GM12878 (cell line): ENCODE results near the gene TRAFD1. TPM values are rescaled to one million over a fixed set of nuclear protein-coding genes. Genes with fewer than 3 reads are reported as not detected.

Experiments used
- ATAC-seq: fragments of 200-7000 bp; cut with Tn5 transposase; 3 replicates; pipeline ENCODE4 v1.9.1; 2020; ENCODE audit warnings: mild to moderate bottlenecking, moderate library complexity
- BruUV-seq: library from RNA; stranded (reverse); fragments of 400-500 nt; replicated peaks from 2 replicates; lab custom pipeline; 2021; lab: Mats Ljungman, UMichigan
- CTCF ChIA-PET: fragments of 300-600 bp; sonication (Branson Sonifier 250); formaldehyde crosslinking; extraction: SDS; loops from one replicate; lab custom pipeline; 2021; ENCODE audit warnings: inconsistent platforms; lab: Yijun Ruan, JAX
- POLR2A ChIA-PET: fragments of 350-600 bp; formaldehyde crosslinking; extraction: SDS; loops from one replicate; lab custom pipeline; 2021; ENCODE audit warnings: inconsistent platforms; lab: Charles Lee
- RAD21 ChIA-PET: fragments of 300-600 bp; sonication (Branson Sonifier 250); formaldehyde crosslinking; loops from one replicate; lab custom pipeline; 2023; ENCODE audit warnings: antibody characterized with exemption; ENCODE audit not compliant: unreplicated experiment; lab: Charles Lee
- SMC1A ChIA-PET: fragments of 300-600 bp; sonication (Branson Sonifier 250); formaldehyde crosslinking; loops from one replicate; lab custom pipeline; 2023; ENCODE audit not compliant: unreplicated experiment, uncharacterized antibody; lab: Charles Lee
- DNase-seq: peaks from one replicate; pipeline ENCODE4 v3.0.0-alpha.2; 2011; ENCODE audit warnings: low read depth, low spot score
- FAIRE-seq: peaks from 3 replicates; lab custom pipeline; 2011; peaks lifted over from hg19 to GRCh38; lab: Jason Lieb, UNC
- H2AFZ ChIP-seq: 2 replicates; pipeline ENCODE4 v1.6.0; 2011; ENCODE audit warnings: low read depth, low read length, control low read depth; ENCODE audit not compliant: control insufficient read depth
- H3K27ac ChIP-seq: 2 replicates; pipeline ENCODE4 v1.5.1; 2011; ENCODE audit warnings: control low read depth; ENCODE audit not compliant: control insufficient read depth, insufficient read depth
- H3K27me3 ChIP-seq, 2 experiments: replicated peaks in 1 of 2; 2 replicates each; pipeline versions ENCODE4 v1.6.0 to v1.6.1; 2011; ENCODE audit warnings: low read length in 1 of 2; ENCODE audit not compliant: control insufficient read depth in 2 of 2, insufficient read depth in 2 of 2
- H3K36me3 ChIP-seq, 2 experiments: 2 replicates each; pipeline ENCODE4 v1.5.1; 2011; ENCODE audit warnings: low read length in 1 of 2; ENCODE audit not compliant: control insufficient read depth in 2 of 2, insufficient read depth in 2 of 2
- H3K4me1 ChIP-seq: 2 replicates; pipeline ENCODE4 v1.6.1; 2011; ENCODE audit warnings: mild to moderate bottlenecking, low read length, moderate library complexity, mixed read lengths; ENCODE audit not compliant: control insufficient read depth, insufficient read depth
- H3K4me2 ChIP-seq: 2 replicates; pipeline ENCODE4 v1.6.0; 2011; ENCODE audit warnings: control low read depth; ENCODE audit not compliant: control insufficient read depth, insufficient read depth
- H3K4me3 ChIP-seq: fragments of 200-600 bp; sonication (generic); 2 replicates; pipeline ENCODE4 v1.5.1; 2016
- H3K79me2 ChIP-seq: 2 replicates; pipeline ENCODE4 v1.6.0; 2011; ENCODE audit warnings: low read length; ENCODE audit not compliant: control insufficient read depth, insufficient read depth
- H3K9ac ChIP-seq: 2 replicates; pipeline ENCODE4 v1.8.0; 2011; ENCODE audit warnings: low read length, control low read depth, mixed read lengths; ENCODE audit not compliant: control insufficient read depth, insufficient read depth
- H3K9me3 ChIP-seq: replicated peaks from 3 replicates; pipeline ENCODE4 v1.5.1; 2011; ENCODE audit warnings: mild to moderate bottlenecking, low read length; ENCODE audit not compliant: control insufficient read depth, insufficient read depth
- H4K20me1 ChIP-seq: 2 replicates; pipeline ENCODE4 v1.6.0; 2011; ENCODE audit not compliant: control insufficient read depth, insufficient read depth
- BCL11A ChIP-seq: IDR thresholded peaks from 2 replicates; pipeline ENCODE4 v1.6.1; 2011; ENCODE audit warnings: low read depth, low read length
- BCL3 ChIP-seq: IDR thresholded peaks from 2 replicates; pipeline ENCODE4 v1.6.1; 2011; ENCODE audit warnings: borderline replicate concordance, low read depth, mild to moderate bottlenecking, moderate library complexity, low read length; ENCODE audit not compliant: insufficient read depth, poor library complexity, severe bottlenecking
- BRCA1 ChIP-seq: IDR thresholded peaks from 2 replicates; pipeline ENCODE4 v1.6.1; 2011; ENCODE audit warnings: low read depth, low read length, improper control_type of control experiment
- DPF2 ChIP-seq: fragments of 450-650 bp; IDR thresholded peaks from 2 replicates; pipeline ENCODE4 v1.6.1; 2017; ENCODE audit warnings: mild to moderate bottlenecking
- EGR1 ChIP-seq, 2 experiments: IDR thresholded peaks; 1 replicate in 1 of 2; 2 replicates in 1 of 2; pipeline ENCODE4 v1.6.1; 2011 to 2012; ENCODE audit warnings: low read depth in 2 of 2, low read length in 2 of 2, borderline replicate concordance in 1 of 2, mild to moderate bottlenecking in 1 of 2, moderate library complexity in 1 of 2
- EP300 ChIP-seq, 2 experiments: fragments of 150-350 bp in 1 of 2; IDR thresholded peaks; 2 replicates each; pipeline ENCODE4 v1.6.1; 2011 to 2012; ENCODE audit warnings: low read depth in 2 of 2, low read length in 2 of 2, borderline replicate concordance in 1 of 2, improper control_type of control experiment in 1 of 2, inconsistent platforms in 1 of 2; ENCODE audit not compliant: control insufficient read depth in 1 of 2
- NR2F1 ChIP-seq: fragments of 450-650 bp; conservative IDR thresholded peaks from 2 replicates; pipeline ENCODE4 v1.6.1; 2017; ENCODE audit warnings: mild to moderate bottlenecking
- PAX5 ChIP-seq: IDR thresholded peaks from 2 replicates; pipeline ENCODE4 v1.6.1; 2011; ENCODE audit warnings: low read depth, low read length, borderline replicate concordance
- PAX8 ChIP-seq: fragments of 450-650 bp; IDR thresholded peaks from 2 replicates; pipeline ENCODE4 v1.6.1; 2017; ENCODE audit warnings: mild to moderate bottlenecking, moderate library complexity
- RBBP5 ChIP-seq: fragments of 200-600 bp; sonication (generic); conservative IDR thresholded peaks from 2 replicates; pipeline ENCODE4 v1.6.1; 2016
- RELB ChIP-seq: fragments of 450-650 bp; IDR thresholded peaks from 2 replicates; pipeline ENCODE4 v1.6.1; 2017; ENCODE audit warnings: low read depth, mild to moderate bottlenecking, moderate library complexity
- RUNX3 ChIP-seq: IDR thresholded peaks from 2 replicates; pipeline ENCODE4 v1.6.1; 2012; ENCODE audit warnings: low read length, inconsistent platforms
- TAF1 ChIP-seq: IDR thresholded peaks from 2 replicates; pipeline ENCODE4 v1.6.1; 2011; ENCODE audit warnings: mild to moderate bottlenecking, low read depth, low read length, borderline replicate concordance
- TCF3 ChIP-seq: IDR thresholded peaks from 2 replicates; pipeline ENCODE4 v1.6.1; 2012; ENCODE audit warnings: low read depth, mild to moderate bottlenecking, low read length, borderline replicate concordance; ENCODE audit not compliant: insufficient read depth
- ZNF207 ChIP-seq: fragments of 450-650 bp; IDR thresholded peaks from 2 replicates; pipeline ENCODE4 v1.6.1; 2014; ENCODE audit warnings: antibody characterized with exemption, mild to moderate bottlenecking, borderline replicate concordance
- ZNF24 ChIP-seq: fragments of 450-650 bp; IDR thresholded peaks from 2 replicates; pipeline ENCODE4 v1.6.1; 2017; ENCODE audit warnings: antibody characterized with exemption, mild to moderate bottlenecking
- WGBS: methylation state at CpG from one replicate; pipeline ENCODE4 v1.1.6; 2016; ENCODE audit warnings: low lambda C conversion rate; ENCODE audit not compliant: insufficient replicate concordance, insufficient coverage; ENCODE audit errors: missing lambda C conversion rate; 5-methylcytosine and 5-hydroxymethylcytosine counted together
- in situ Hi-C: fragments of 300-500 bp; cut with MboI; formaldehyde crosslinking; loops from 9 replicates; pipeline ENCODE4 v1.14.3; 2018; ENCODE audit warnings: mixed read lengths
- intact Hi-C: fragments of 100-400 bp; cut with micrococcal nuclease; formaldehyde crosslinking; loops from one replicate; pipeline ENCODE4 v1.14.2; 2022; ENCODE audit not compliant: unreplicated experiment
- polyA plus RNA-seq, 11 experiments: library from polyadenylated mRNA; depleted of rRNA in 4 of 11; unstranded in 6 of 11; stranded (reverse) in 5 of 11; fragments of >200 nt; fragmentation: Nextera tagmentation in 4 of 11; fragmentation: Illumina TruSeq in 1 of 11; extraction: Ambion mirVana in 4 of 11; extraction: Trizol in 1 of 11; gene quantifications; 1 replicate in 1 of 11; 2 replicates in 10 of 11; pipeline versions ENCODE4 v1.2.1 to v1.2.3, GENCODE V29; 2011 to 2016; ENCODE audit warnings: inconsistent platforms in 2 of 11, missing spikeins in 2 of 11, low read depth in 1 of 11
- total RNA-seq, 4 experiments: library from RNA; depleted of rRNA in 3 of 4; stranded (reverse); fragments of >200 nt in 3 of 4; fragmentation: Illumina TruSeq in 1 of 4; extraction: Trizol in 1 of 4; gene quantifications; 2 replicates each; pipeline versions ENCODE4 v1.2.1 to v1.2.3, GENCODE V29; 2013 to 2021

TRAFD1 gene
- total and polyA plus RNA-seq, 10 of the 15 experiments (the other 5 are each of a cell fraction or from before 2014, with no cell fraction given) = 37.2 to 55.5 (median 46.2) TPM

- Histone ChIP-seq H3K4me3 (0 out of 2 replicates have a peak overlapping the region, but pooled peaks have one; percentile 1), H3K4me2 (peak overlapping the region; percentile 30; the same call in 1 of the 2 replicates), H3K9me3 (no peaks in the 10 kb centered on the region), H2AFZ (no peak overlapping the region), H4K20me1 (no peaks in the 10 kb centered on the region), H3K27me3 (no peaks in the 10 kb centered on the region), H3K36me3 (peaks cover 10 to 24% of the 10 kb centered on the region in 2 experiments; a peak in 3 of 4 replicates), H3K9ac (no peak overlapping the region), H3K4me1 (peaks cover 17% of the 10 kb centered on the region), H3K79me2 (no peaks in the 10 kb centered on the region), H3K27ac (peak overlapping the region; percentile 73)
- RAD21 ChIA-PET = no interaction called here
- ATAC-seq (peak; percentile 76), FAIRE-seq (peak; percentile 86), DNase-seq (peak; percentile 68)
- POLR2A ChIA-PET = interaction anchor here (0.9 to 1.3 kb wide), 2 partner anchors 53 to 119 kb away, joined by 3 to 4 read pairs; no protein-coding TSS in a partner anchor
- 33% methylated on average over 9 of the region's 9 CpGs for WGBS
- intact Hi-C loops (loop anchor here (2.0 kb wide), 1 partner anchor 31 kb away; no protein-coding TSS in a partner anchor), in situ Hi-C loops (no loop called here)
- SMC1A ChIA-PET = interaction anchor here (0.5 to 1.6 kb wide), 3 partner anchors 124 to 246 kb away, joined by 3 read pairs; no protein-coding TSS in a partner anchor
- no TSS peak for BruUV-seq
- CTCF ChIA-PET = interaction anchor here (0.8 to 2.4 kb wide), 4 partner anchors 14 to 59 kb away, joined by 3 to 8 read pairs (median 4); no protein-coding TSS in a partner anchor
- TF ChIP-seq ZNF207 (no peak), BCL11A (no peak), PAX5 (no peak), TCF3 (no peak), DPF2 (peak; percentile 48; the same call in 1 of the 2 replicates), RELB (peak; percentile 63; the same call in 1 of the 2 replicates), TAF1 (no peak), RUNX3 (peak; percentile 85), BCL3 (peak; percentile 12), BRCA1 (no peak), EP300 (IDR thresholded peaks at IDR 0.05; ENCODE audit: borderline replicate concordance in 1 of 2, control insufficient read depth in 1 of 2, low read depth in 2 of 2, low read length in 2 of 2) (0 out of 4 replicates have a peak, but pooled peaks of 1 of the 2 experiments have one; percentile 8), NR2F1 (0 out of 2 replicates have a peak, but pooled peaks have one; percentile 7), EGR1 (IDR thresholded peaks at IDR 0.05; ENCODE audit: borderline replicate concordance in 1 of 2, low read depth in 2 of 2, low read length in 2 of 2) (no peak), RBBP5 (no peak), PAX8 (no peak), ZNF24 (no peak)
Measured at GRCh38 chr12:112183141-112184021, 58.0 kb downstream of the TRAFD1 start.
